B cell (primary cell): ENCODE data around the gene CRCP. TPM values are rescaled to one million over a fixed set of nuclear protein-coding genes. Genes with fewer than 3 reads are reported as not detected.

Experiments used
- ATAC-seq: fragments of 200-7000 bp; cut with Tn5 transposase; one replicate; pipeline ENCODE4 v1.10.0; 2021; ENCODE audit warnings: low read depth, mild to moderate bottlenecking, moderate number of reproducible peaks, moderate library complexity
- CTCF ChIA-PET: fragments of 350-600 bp; sonication (Branson Sonifier 250); formaldehyde crosslinking; loops from one replicate; lab custom pipeline; 2021; ENCODE audit warnings: antibody characterized with exemption, inconsistent platforms; lab: Charles Lee
- POLR2A ChIA-PET: fragments of 350-600 bp; sonication (Branson Sonifier 250); formaldehyde crosslinking; loops from one replicate; lab custom pipeline; 2021; ENCODE audit warnings: antibody characterized with exemption; lab: Charles Lee
- DNase-seq: peaks from one replicate; pipeline ENCODE4 v3.0.0; 2013
- H2AFZ ChIP-seq: 2 replicates; pipeline ENCODE4 v1.6.1; 2012; ENCODE audit warnings: mild to moderate bottlenecking, low read depth, low read length; ENCODE audit not compliant: insufficient read depth, poor library complexity, severe bottlenecking
- H3K27ac ChIP-seq, 2 donors: 1 replicate in 1 of 2; 2 replicates in 1 of 2; pipeline ENCODE4 v1.5.1; 2012 to 2013; ENCODE audit warnings: low read length in 2 of 2, mild to moderate bottlenecking in 2 of 2, moderate library complexity in 1 of 2
- H3K27me3 ChIP-seq, 4 experiments: fragments of 200-600 bp in 1 of 4; sonication (generic) in 1 of 4; replicated peaks in 1 of 4; 1 replicate in 2 of 4; 2 replicates in 2 of 4; pipeline versions ENCODE4 v1.6.1 to v1.7.0; 2013 to 2016; ENCODE audit warnings: low read length in 3 of 4, mild to moderate bottlenecking in 2 of 4, mixed read lengths in 1 of 4, moderate library complexity in 1 of 4; ENCODE audit not compliant: insufficient read depth in 4 of 4, control insufficient read depth in 3 of 4; ENCODE audit errors: control extremely low read depth in 1 of 4
- H3K36me3 ChIP-seq, 2 experiments: replicated peaks in 1 of 2; 1 replicate in 1 of 2; 2 replicates in 1 of 2; pipeline versions ENCODE4 v1.6.1 to v1.7.1; 2013; ENCODE audit warnings: low read length in 1 of 2; ENCODE audit not compliant: insufficient read depth in 2 of 2, control insufficient read depth in 1 of 2; ENCODE audit errors: control extremely low read depth in 1 of 2, extremely low read depth in 1 of 2
- H3K4me1 ChIP-seq, 2 donors: fragments of 200-600 bp in 1 of 2; sonication (generic) in 1 of 2; 1 replicate in 1 of 2; 2 replicates in 1 of 2; pipeline versions ENCODE4 v1.5.1 to v1.6.1; 2013 to 2017; ENCODE audit warnings: low read length in 2 of 2; ENCODE audit not compliant: control insufficient read depth in 2 of 2, insufficient read depth in 2 of 2
- H3K4me2 ChIP-seq: replicated peaks from 2 replicates; pipeline ENCODE3; 2012; ENCODE audit warnings: mild to moderate bottlenecking, low read depth, low read length; ENCODE audit not compliant: poor library complexity, severe bottlenecking
- H3K4me3 ChIP-seq, 5 experiments: fragments of 200-600 bp in 1 of 5; sonication (generic) in 1 of 5; 1 replicate in 3 of 5; 2 replicates in 2 of 5; pipeline versions ENCODE4 v1.5.1 to v1.7.0; 2011 to 2016; ENCODE audit warnings: low read length in 4 of 5, mild to moderate bottlenecking in 4 of 5, low read depth in 2 of 5, control low read depth in 1 of 5, moderate library complexity in 1 of 5; ENCODE audit not compliant: insufficient read depth in 1 of 5; ENCODE audit errors: control extremely low read depth in 1 of 5, extremely low read depth in 1 of 5
- H3K79me2 ChIP-seq: fragments of 200-600 bp; sonication (generic); one replicate; pipeline ENCODE4 v1.6.0; 2016; ENCODE audit warnings: low read length; ENCODE audit not compliant: control insufficient read depth, insufficient read depth
- H3K9ac ChIP-seq: fragments of 200-600 bp; sonication (generic); 2 replicates; pipeline ENCODE4 v1.6.1; 2017; ENCODE audit warnings: mild to moderate bottlenecking, low read length, moderate library complexity
- H3K9me3 ChIP-seq, 3 donors: one replicate each; pipeline versions ENCODE4 v1.6.1 to v1.7.1; 2013; ENCODE audit warnings: low read length in 2 of 3; ENCODE audit not compliant: control insufficient read depth in 2 of 3, insufficient read depth in 1 of 3; ENCODE audit errors: control extremely low read depth in 1 of 3
- H4K20me1 ChIP-seq: 2 replicates; pipeline ENCODE4 v1.6.0; 2012; ENCODE audit warnings: mild to moderate bottlenecking, low read length; ENCODE audit not compliant: insufficient read depth, control insufficient read depth, poor library complexity, severe bottlenecking
- H3K27ac Mint-ChIP-seq: one replicate; pipeline ENCODE4 v1.8.0; 2021; ENCODE audit warnings: mixed read lengths
- H3K27me3 Mint-ChIP-seq: one replicate; pipeline ENCODE4 v1.8.0; 2021; ENCODE audit warnings: mixed read lengths
- H3K4me1 Mint-ChIP-seq: one replicate; pipeline ENCODE4 v1.8.0; 2021; ENCODE audit warnings: mixed read lengths
- H3K4me3 Mint-ChIP-seq: one replicate; pipeline ENCODE4 v1.8.0; 2021; ENCODE audit warnings: mixed read lengths
- H3K9me3 Mint-ChIP-seq: one replicate; pipeline ENCODE4 v1.8.0; 2022; ENCODE audit warnings: mixed read lengths; ENCODE audit not compliant: insufficient read depth
- EZH2 ChIP-seq: IDR thresholded peaks from 2 replicates; pipeline ENCODE4 v1.6.1; 2012; ENCODE audit warnings: borderline replicate concordance, low read depth, mild to moderate bottlenecking, moderate library complexity, low read length; ENCODE audit not compliant: insufficient read depth, poor library complexity, severe bottlenecking
- WGBS: methylation state at CpG from one replicate; pipeline ENCODE4 v1.1.5; 2013; ENCODE audit warnings: missing lambda C conversion rate; ENCODE audit not compliant: insufficient coverage; 5-methylcytosine and 5-hydroxymethylcytosine counted together
- intact Hi-C: fragments of 100-400 bp; cut with micrococcal nuclease; formaldehyde crosslinking; loops from one replicate; pipeline ENCODE4 v1.10.0; 2022
- polyA plus RNA-seq: library from polyadenylated mRNA; depleted of rRNA; stranded (reverse); fragments of >200 nt; gene quantifications from 2 replicates; pipeline ENCODE4 v1.2.3, GENCODE V29; 2012
- total RNA-seq, 2 donors: library from RNA; stranded (reverse); fragments of 120-200 nt in 1 of 2; gene quantifications; 1 replicate in 1 of 2; 2 replicates in 1 of 2; pipeline versions ENCODE4 v1.2.3 to v1.2.4, GENCODE V29; 2013 to 2022
- TF ChIP-seq, protein P1 (sequence below): fragments of 200-600 bp; IDR thresholded peaks from one replicate; pipeline ENCODE4 v1.8.0; 2022; ENCODE audit warnings: antibody characterized with exemption, mild to moderate bottlenecking

CRCP gene
- total and polyA plus RNA-seq, 2 donors (not counting 1 experiment from before 2014, with no cell fraction given), result 20.8 to 39.6 TPM

- Mint-ChIP-seq H3K27me3 (no peaks in the 10 kb centered on the region), H3K4me3 (no peak overlapping the region), H3K9me3 (peaks cover 3% of the 10 kb centered on the region), H3K27ac (no peak overlapping the region), H3K4me1 (no peaks in the 10 kb centered on the region)
- Histone ChIP-seq H3K79me2 (no peaks in the 10 kb centered on the region), H4K20me1 (no peaks in the 10 kb centered on the region), H3K4me2 (no peak overlapping the region), H3K9ac (no peak overlapping the region), H3K27me3 (no peaks in the 10 kb centered on the region), H3K27ac (no peak overlapping the region), H3K9me3 (peaks cover 0 to 16% (median 2%) of the 10 kb centered on the region in 3 donors), H2AFZ (no peak overlapping the region), H3K4me3 (no peak overlapping the region), H3K36me3 (no peaks in the 10 kb centered on the region), H3K4me1 (no peaks in the 10 kb centered on the region)
- TF ChIP-seq EZH2, result no peak
- TF ChIP-seq, protein P1, sequence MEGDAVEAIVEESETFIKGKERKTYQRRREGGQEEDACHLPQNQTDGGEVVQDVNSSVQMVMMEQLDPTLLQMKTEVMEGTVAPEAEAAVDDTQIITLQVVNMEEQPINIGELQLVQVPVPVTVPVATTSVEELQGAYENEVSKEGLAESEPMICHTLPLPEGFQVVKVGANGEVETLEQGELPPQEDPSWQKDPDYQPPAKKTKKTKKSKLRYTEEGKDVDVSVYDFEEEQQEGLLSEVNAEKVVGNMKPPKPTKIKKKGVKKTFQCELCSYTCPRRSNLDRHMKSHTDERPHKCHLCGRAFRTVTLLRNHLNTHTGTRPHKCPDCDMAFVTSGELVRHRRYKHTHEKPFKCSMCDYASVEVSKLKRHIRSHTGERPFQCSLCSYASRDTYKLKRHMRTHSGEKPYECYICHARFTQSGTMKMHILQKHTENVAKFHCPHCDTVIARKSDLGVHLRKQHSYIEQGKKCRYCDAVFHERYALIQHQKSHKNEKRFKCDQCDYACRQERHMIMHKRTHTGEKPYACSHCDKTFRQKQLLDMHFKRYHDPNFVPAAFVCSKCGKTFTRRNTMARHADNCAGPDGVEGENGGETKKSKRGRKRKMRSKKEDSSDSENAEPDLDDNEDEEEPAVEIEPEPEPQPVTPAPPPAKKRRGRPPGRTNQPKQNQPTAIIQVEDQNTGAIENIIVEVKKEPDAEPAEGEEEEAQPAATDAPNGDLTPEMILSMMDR, result no peak
- ATAC-seq, result no peak
- 87% methylated on average over 4 of the region's 6 CpGs for WGBS
- intact Hi-C loops, result no loop called here
- CTCF ChIA-PET, result no interaction called here
- POLR2A ChIA-PET, result no interaction called here
- DNase-seq, result no peak
These were observed 68.3 kb downstream of the CRCP start for GRCh38 chr7:66182920-66183319.

DNA sequence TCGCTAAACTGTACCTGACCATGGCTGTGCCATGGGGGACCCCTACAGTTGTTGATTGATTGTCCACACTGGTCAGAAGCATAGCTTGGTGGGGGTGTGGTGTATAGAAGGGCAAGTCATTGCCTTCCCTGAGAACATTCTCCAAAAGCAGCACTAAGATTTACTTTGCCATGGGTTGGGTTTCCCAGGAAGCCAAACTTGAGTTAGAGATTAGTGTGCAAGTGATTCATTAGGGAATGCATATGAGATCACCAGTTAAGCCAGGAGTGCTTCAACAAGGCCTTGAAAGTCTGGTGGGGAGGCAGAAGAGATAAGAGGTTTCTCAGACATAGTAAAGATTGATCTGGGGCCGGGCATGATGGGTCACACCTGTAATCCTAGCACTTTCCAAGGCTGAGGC is 69.1 kb downstream of the CRCP start:
- H4K20me1 ChIP-seq, result no peaks in the 10 kb centered on the region
- Mint-ChIP-seq H3K4me1 (no peaks in the 10 kb centered on the region), H3K4me3 (no peak overlapping the region), H3K27me3 (peaks cover 3% of the 10 kb centered on the region), H3K27ac (no peak overlapping the region), H3K9me3 (peaks cover 3% of the 10 kb centered on the region)
- no peaks in the 10 kb centered on the region for H3K79me2 ChIP-seq
- no peaks in the 10 kb centered on the region for H3K27me3 ChIP-seq
- peaks cover 0 to 11% (median 0%) of the 10 kb centered on the region in 3 donors for H3K9me3 ChIP-seq
- CTCF ChIA-PET, result no interaction called here
- POLR2A ChIA-PET, result no interaction called here
- intact Hi-C loops, result no loop called here
- ATAC-seq, result no peak
- H3K4me3 ChIP-seq, result no peak overlapping the region
- H3K9ac ChIP-seq, result no peak overlapping the region
- no peaks in the 10 kb centered on the region for H3K36me3 ChIP-seq
- no peak for DNase-seq
- H3K4me1 ChIP-seq, result no peaks in the 10 kb centered on the region
- WGBS, result 84% methylated on average over 2 of the region's 2 CpGs
- H2AFZ ChIP-seq, result no peak overlapping the region
- TF ChIP-seq EZH2, result no peak
- TF ChIP-seq, protein P1, result no peak
- no peak overlapping the region for H3K27ac ChIP-seq
- no peak overlapping the region for H3K4me2 ChIP-seq
